SJCRH30 (cell line): ENCODE data around the gene ADGRA1. TPM values are rescaled to one million over a fixed set of nuclear protein-coding genes. Genes with fewer than 3 reads are reported as not detected.
A peak's percentile ranks its signal among the peaks of the same experiment; 100 is the strongest.

Experiments used
- DNase-seq, 2 experiments: peaks; one replicate each; pipeline ENCODE4 v3.0.0-alpha.2; 2015 to 2020
- H3K27ac ChIP-seq: fragments of 250-450 bp; sonication (Bioruptor Pico); 2 replicates; pipeline ENCODE4 v1.5.1; 2020; ENCODE audit warnings: mild to moderate bottlenecking, moderate library complexity
- H3K27me3 ChIP-seq: fragments of 250-450 bp; sonication (Bioruptor Pico); 2 replicates; pipeline ENCODE4 v1.5.1; 2020; ENCODE audit warnings: mild to moderate bottlenecking, moderate library complexity
- H3K36me3 ChIP-seq: fragments of 250-450 bp; sonication (Bioruptor Pico); 2 replicates; pipeline ENCODE4 v1.5.1; 2020; ENCODE audit warnings: mild to moderate bottlenecking, moderate library complexity
- H3K4me1 ChIP-seq: fragments of 250-450 bp; sonication (Bioruptor Pico); 2 replicates; pipeline ENCODE4 v1.5.1; 2020; ENCODE audit warnings: mild to moderate bottlenecking, moderate library complexity
- H3K4me3 ChIP-seq: fragments of 250-450 bp; sonication (Bioruptor Pico); 2 replicates; pipeline ENCODE4 v1.5.1; 2020; ENCODE audit warnings: mild to moderate bottlenecking, moderate library complexity
- H3K9me3 ChIP-seq: fragments of 250-450 bp; sonication (Bioruptor Pico); replicated peaks from 2 replicates; pipeline ENCODE4 v1.5.1; 2020; ENCODE audit warnings: mild to moderate bottlenecking, moderate library complexity
- total RNA-seq: library from RNA; depleted of rRNA; stranded (reverse); fragments of >200 nt; shearing (Covaris generic); gene quantifications from 2 replicates; pipeline ENCODE4 v1.2.3, GENCODE V29; 2014

The ADGRA1 gene
- total RNA-seq, 1 experiment from 2014 or later, result 1.0 TPM

- Histone ChIP-seq H3K27me3 (no peaks in the 10 kb centered on the region), H3K36me3 (no peaks in the 10 kb centered on the region), H3K9me3 (no peaks in the 10 kb centered on the region), H3K27ac (no peak overlapping the region), H3K4me1 (peaks cover 4% of the 10 kb centered on the region), H3K4me3 (no peak overlapping the region)
- DNase-seq, result no peak
Measured at GRCh38 chr10:133156674-133157579, 69.2 kb downstream of the ADGRA1 start.

- H3K27me3 ChIP-seq, result no peaks in the 10 kb centered on the region
- H3K4me1 ChIP-seq, result peaks cover 4% of the 10 kb centered on the region
- no peak overlapping the region for H3K27ac ChIP-seq
- H3K4me3 ChIP-seq, result no peak overlapping the region
- H3K9me3 ChIP-seq, result no peaks in the 10 kb centered on the region
- DNase-seq, result no peak
- H3K36me3 ChIP-seq, result no peaks in the 10 kb centered on the region
Measured at GRCh38 chr10:133157662-133158436, 70.1 kb downstream of the ADGRA1 start.

- Histone ChIP-seq H3K4me3 (no peak overlapping the region), H3K9me3 (no peaks in the 10 kb centered on the region), H3K4me1 (peaks cover 4% of the 10 kb centered on the region), H3K27ac (no peak overlapping the region), H3K36me3 (no peaks in the 10 kb centered on the region), H3K27me3 (no peaks in the 10 kb centered on the region)
- peak in 1 of 2 experiments; percentile 36 for DNase-seq
Measured at GRCh38 chr10:133158437-133158755, 70.7 kb downstream of the ADGRA1 start.

- Histone ChIP-seq H3K27ac (no peak overlapping the region), H3K27me3 (no peaks in the 10 kb centered on the region), H3K9me3 (no peaks in the 10 kb centered on the region), H3K36me3 (no peaks in the 10 kb centered on the region), H3K4me3 (peak overlapping the region; percentile 16; the same call in 1 of the 2 replicates), H3K4me1 (peaks cover 4% of the 10 kb centered on the region)
- peak; percentile 71 to 76 for DNase-seq
Measured at GRCh38 chr10:133158756-133159610, 71.3 kb downstream of the ADGRA1 start.

- Histone ChIP-seq H3K9me3 (no peaks in the 10 kb centered on the region), H3K27me3 (no peaks in the 10 kb centered on the region), H3K27ac (no peak overlapping the region), H3K4me1 (peaks cover 4% of the 10 kb centered on the region), H3K36me3 (no peaks in the 10 kb centered on the region), H3K4me3 (no peak overlapping the region)
- no peak for DNase-seq
Measured at GRCh38 chr10:133159611-133159949, 71.9 kb downstream of the ADGRA1 start.

GRCh38 chr10:133159950-133160825 lies 72.5 kb downstream of the ADGRA1 start, which contains the start of gene KNDC1:
Gene KNDC1, plus strand, starts transcription at chr10:133160219. Its CDS starts 249 bp downstream, at chr10:133160468.
- Histone ChIP-seq H3K27ac (no peak within 1 kb of the TSS), H3K27me3 (no peaks in the 10 kb centered on the region), H3K9me3 (no peaks in the 10 kb centered on the region), H3K4me1 (peaks cover 4% of the 10 kb centered on the region), H3K4me3 (peak within 1 kb of the TSS; percentile 55), H3K36me3 (no peaks in the 10 kb centered on the region)
- DNase-seq, result peak in 1 of 2 experiments; percentile 14

- Histone ChIP-seq H3K4me3 (peak overlapping the region; percentile 55), H3K9me3 (no peaks in the 10 kb centered on the region), H3K27me3 (no peaks in the 10 kb centered on the region), H3K27ac (no peak overlapping the region), H3K36me3 (no peaks in the 10 kb centered on the region), H3K4me1 (peaks cover 4% of the 10 kb centered on the region)
- no peak for DNase-seq
Measured at GRCh38 chr10:133160826-133161471, 73.2 kb downstream of the ADGRA1 start.

- DNase-seq, result no peak
- H3K27me3 ChIP-seq, result no peaks in the 10 kb centered on the region
- H3K4me1 ChIP-seq, result peaks cover 4% of the 10 kb centered on the region
- no peaks in the 10 kb centered on the region for H3K9me3 ChIP-seq
- H3K4me3 ChIP-seq, result no peak overlapping the region
- H3K27ac ChIP-seq, result no peak overlapping the region
- no peaks in the 10 kb centered on the region for H3K36me3 ChIP-seq
Measured at GRCh38 chr10:133161486-133162109, 73.9 kb downstream of the ADGRA1 start.

- Histone ChIP-seq H3K27ac (no peak overlapping the region), H3K4me1 (peaks cover 4% of the 10 kb centered on the region), H3K27me3 (no peaks in the 10 kb centered on the region), H3K9me3 (no peaks in the 10 kb centered on the region), H3K4me3 (no peak overlapping the region), H3K36me3 (no peaks in the 10 kb centered on the region)
- DNase-seq, result no peak
Measured at GRCh38 chr10:133162178-133162909, 74.6 kb downstream of the ADGRA1 start.

GRCh38 chr10:133162910-133163856 lies 75.5 kb downstream of the ADGRA1 start:
- peaks cover 4% of the 10 kb centered on the region for H3K4me1 ChIP-seq
- H3K36me3 ChIP-seq, result no peaks in the 10 kb centered on the region
- no peak for DNase-seq
- H3K4me3 ChIP-seq, result no peak overlapping the region
- H3K27ac ChIP-seq, result no peak overlapping the region
- H3K27me3 ChIP-seq, result no peaks in the 10 kb centered on the region
- H3K9me3 ChIP-seq, result no peaks in the 10 kb centered on the region

GRCh38 chr10:133163889-133164815 lies 76.4 kb downstream of the ADGRA1 start:
- H3K27ac ChIP-seq, result no peak overlapping the region
- no peaks in the 10 kb centered on the region for H3K27me3 ChIP-seq
- H3K4me3 ChIP-seq, result no peak overlapping the region
- no peaks in the 10 kb centered on the region for H3K36me3 ChIP-seq
- DNase-seq, result no peak
- H3K4me1 ChIP-seq, result no peaks in the 10 kb centered on the region
- H3K9me3 ChIP-seq, result no peaks in the 10 kb centered on the region
